Measurements from ENCODE around the gene IGF1.

IGF1 gene

GRCh38 chr12:102496591-102496990 lies 16.2 kb upstream of the IGF1 start:
- no peak for DNase-seq

- no peak for DNase-seq
Observed at GRCh38 chr12:102487226-102487625, 6.9 kb upstream of the IGF1 start.

- DNase-seq, result no peak
Observed at GRCh38 chr12:102486153-102486552, 5.8 kb upstream of the IGF1 start.

- DNase-seq, result peak; percentile 56
Observed at GRCh38 chr12:102484428-102484958, 4.1 kb upstream of the IGF1 start.

- DNase-seq, result no peak
Observed at GRCh38 chr12:102484017-102484416, 3.7 kb upstream of the IGF1 start.

- no peak for DNase-seq
Observed at GRCh38 chr12:102483466-102483865, 3.1 kb upstream of the IGF1 start.

- DNase-seq, result no peak
Observed at GRCh38 chr12:102481705-102482425, 1.5 kb upstream of the IGF1 start.

GRCh38 chr12:102479939-102480338 lies 424 bp downstream of the IGF1 start:
- no peak for DNase-seq

GRCh38 chr12:102479099-102479885 lies 1.1 kb downstream of the IGF1 start:
- DNase-seq, result no peak

GRCh38 chr12:102478405-102479098 lies 1.8 kb downstream of the IGF1 start:
- DNase-seq, result no peak

GRCh38 chr12:102475355-102475754 lies 5.0 kb downstream of the IGF1 start:
- DNase-seq, result no peak

GRCh38 chr12:102474438-102475064 lies 5.8 kb downstream of the IGF1 start:
- no peak for DNase-seq

- no peak for DNase-seq
Observed at GRCh38 chr12:102472496-102472895, 7.9 kb downstream of the IGF1 start.

- no peak for DNase-seq
Observed at GRCh38 chr12:102471556-102471955, 8.8 kb downstream of the IGF1 start.

GRCh38 chr12:102470945-102471344 lies 9.4 kb downstream of the IGF1 start:
- no peak for DNase-seq

GRCh38 chr12:102468261-102468915 lies 12.0 kb downstream of the IGF1 start:
- no peak for DNase-seq

GRCh38 chr12:102465762-102466560 lies 14.4 kb downstream of the IGF1 start:
- DNase-seq, result no peak

GRCh38 chr12:102463659-102464249 lies 16.6 kb downstream of the IGF1 start:
- DNase-seq, result no peak

GRCh38 chr12:102462795-102463465 lies 17.4 kb downstream of the IGF1 start:
- DNase-seq, result no peak

- DNase-seq, result no peak
Observed at GRCh38 chr12:102462386-102462785, 18.0 kb downstream of the IGF1 start.

GRCh38 chr12:102461501-102461900 lies 18.9 kb downstream of the IGF1 start:
- DNase-seq, result no peak

Measured in activated naive CD4-positive, alpha-beta T cell treated with Interleukin-2 at 50 U/mL for 16 hours (primary cell).